ENCODE results near the gene FOS. TPM values are rescaled to one million over a fixed set of nuclear protein-coding genes. Genes with fewer than 3 reads are reported as not detected.

The FOS gene
- total and polyA plus RNA-seq, 2 of the 4 experiments (the other 2 are of a cell fraction): 53.6 to 171 TPM

DNA sequence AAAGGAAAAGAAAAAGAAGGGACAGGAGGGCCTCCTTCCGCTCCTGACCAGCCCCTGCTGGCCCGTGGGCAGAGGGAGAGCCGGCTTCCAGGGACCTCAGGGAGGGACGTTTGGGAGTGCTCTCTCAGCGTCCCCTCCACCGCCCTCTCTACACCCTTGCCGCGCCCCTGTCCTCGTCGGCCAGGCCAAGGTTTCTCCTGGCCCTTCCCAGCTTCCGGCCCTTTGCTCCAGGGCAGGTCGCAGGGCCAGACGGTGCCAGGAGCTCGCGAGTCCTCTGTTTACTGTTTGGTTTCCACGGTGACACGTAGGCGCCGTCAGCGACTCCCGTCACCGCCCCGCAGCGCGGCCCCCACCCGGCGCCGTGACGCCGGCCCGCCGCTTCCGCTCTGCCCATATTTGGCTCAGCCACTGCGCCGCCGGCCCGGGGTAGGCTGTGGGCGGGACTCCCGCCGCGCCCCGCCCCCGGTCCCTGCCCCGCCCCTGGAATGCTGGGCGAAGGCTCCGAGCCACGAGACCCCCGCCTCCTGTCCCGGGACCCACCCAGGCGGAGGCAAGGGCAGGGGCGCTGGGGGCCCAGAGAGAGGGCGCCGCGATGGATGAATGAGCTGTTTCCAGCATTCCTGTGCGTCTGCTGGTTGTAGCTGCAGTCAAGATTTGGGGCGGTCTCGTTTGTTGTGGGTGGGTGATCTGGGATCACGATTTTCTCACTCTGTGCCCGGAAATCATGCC lies 15.5 kb downstream of the FOS start:
- dilution Hi-C loops (cut with HindIII; ENCODE audit: low sequenced_read_pairs, unreplicated experiment) (no loop called here), intact Hi-C loops (cut with micrococcal nuclease) (loop anchor here (2.0 to 10.0 kb wide), 2 partner anchors 15 to 349 kb away; partner anchors contain the start of gene FOS), in situ Hi-C loops (cut with MboI; ENCODE audit: low sequenced_read_pairs) (loop anchor here (25.0 kb wide), 1 partner anchor 1743 kb away; the partner anchor contains the start of gene IRF2BPL)
- WGBS, 2 experiments (ENCODE audit: extremely low coverage in 2 of 2, insufficient read length in 1 of 2): 0% methylated on average over 33 of the region's 59 CpGs; no CpG with 5 or more reads in 1 of the 2 experiments
- Histone ChIP-seq H2BK5ac (ENCODE audit: low read depth, low read length, poor library complexity, severe bottlenecking) (peak overlapping the region; percentile 91), H3K79me1 (ENCODE audit: low read depth in 1 of 2, low read length in 2 of 2) (peaks cover 0 to 4% of the 10 kb centered on the region in 2 experiments; a peak in 1 of 4 replicates), H2AFZ (replicated peaks; ENCODE audit: low read length, poor library complexity) (peak overlapping the region; percentile 100), H4K5ac (ENCODE audit: low read depth, low read length) (peak overlapping the region; percentile 90), H2BK20ac (ENCODE audit: low read depth, low read length) (peak overlapping the region; percentile 38; the same call in 1 of the 2 replicates), H4K20me1 (ENCODE audit: insufficient read depth, low read length) (0 out of 2 replicates have a peak, but pooled peaks cover 6% of the 10 kb centered on the region), H3K23ac (ENCODE audit: low read depth, low read length) (peak overlapping the region; percentile 81; the same call in 1 of the 2 replicates), H3K9me1 (ENCODE audit: insufficient read depth, low read length) (0 out of 2 replicates have a peak, but pooled peaks cover 8% of the 10 kb centered on the region), H3K9me3 (ENCODE audit: control insufficient read depth, insufficient read depth, low read length) (no peaks in the 10 kb centered on the region), H2AK5ac (ENCODE audit: low read depth, low read length) (peak overlapping the region; percentile 59), H3K9ac (ENCODE audit: low read depth, low read length) (peak overlapping the region; percentile 79), H3K4ac (ENCODE audit: low read depth, low read length) (peak overlapping the region; percentile 83), H3K27ac (ENCODE audit: insufficient read depth, low read length) (peak overlapping the region; percentile 87), H3K56ac (ENCODE audit: extremely low read depth, insufficient read depth, low read length) (peak overlapping the region; percentile 74), H4K91ac (ENCODE audit: insufficient read depth, low read depth, low read length) (peak overlapping the region; percentile 88), H4K8ac (ENCODE audit: low read depth in 2 of 2, low read length in 2 of 2) (peak overlapping the region; percentile 83 to 89), H3K18ac (ENCODE audit: low read depth, low read length) (peak overlapping the region; percentile 85), H3K4me2 (ENCODE audit: low read depth, low read length) (peak overlapping the region; percentile 99), H3K14ac (replicated peaks; ENCODE audit: low read depth, low read length) (peak overlapping the region; percentile 86), H3K27me3 (ENCODE audit: control insufficient read depth, insufficient read depth, low read length) (peaks cover 3% of the 10 kb centered on the region; the same call in 1 of the 2 replicates), H2BK15ac (ENCODE audit: low read depth, low read length) (peak overlapping the region; percentile 84; the same call in 1 of the 3 replicates), H2BK120ac (ENCODE audit: low read depth, low read length) (peak overlapping the region; percentile 78; the same call in 1 of the 2 replicates), H3K36me3 (ENCODE audit: control insufficient read depth, insufficient read depth, low read length) (no peaks in the 10 kb centered on the region), H3K4me1 (ENCODE audit: control insufficient read depth, insufficient read depth, low read length) (peaks cover 4% of the 10 kb centered on the region; the same call in 1 of the 2 replicates), H3K4me3 (ENCODE audit: insufficient read depth, low read depth, low read length) (peak overlapping the region; percentile 90), H2AK9ac (replicated peaks; ENCODE audit: low read depth, low read length, poor library complexity) (peak overlapping the region; percentile 97)
- POLR2A ChIA-PET (ENCODE audit: unreplicated experiment): interaction anchor here (0.6 kb wide), 1 partner anchor 11 kb away, joined by 4 read pairs; no protein-coding TSS in a partner anchor
- peak; percentile 95 for DNase-seq
- peak; percentile 96 for ATAC-seq (ENCODE audit: low read depth)
- CTCF ChIA-PET: interaction anchor here (0.6 to 1.3 kb wide), 3 partner anchors 28 to 174 kb away, joined by 3 to 5 read pairs (median 4); no protein-coding TSS in a partner anchor
- no TSS peak for BruUV-seq (replicated peaks)
- TF ChIP-seq BHLHE40 (IDR thresholded peaks at IDR 0.05; ENCODE audit: low read depth, low read length): peak; percentile 78
- TF ChIP-seq, protein P1, sequence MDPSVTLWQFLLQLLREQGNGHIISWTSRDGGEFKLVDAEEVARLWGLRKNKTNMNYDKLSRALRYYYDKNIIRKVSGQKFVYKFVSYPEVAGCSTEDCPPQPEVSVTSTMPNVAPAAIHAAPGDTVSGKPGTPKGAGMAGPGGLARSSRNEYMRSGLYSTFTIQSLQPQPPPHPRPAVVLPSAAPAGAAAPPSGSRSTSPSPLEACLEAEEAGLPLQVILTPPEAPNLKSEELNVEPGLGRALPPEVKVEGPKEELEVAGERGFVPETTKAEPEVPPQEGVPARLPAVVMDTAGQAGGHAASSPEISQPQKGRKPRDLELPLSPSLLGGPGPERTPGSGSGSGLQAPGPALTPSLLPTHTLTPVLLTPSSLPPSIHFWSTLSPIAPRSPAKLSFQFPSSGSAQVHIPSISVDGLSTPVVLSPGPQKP (IDR thresholded peaks at IDR 0.05; ENCODE audit: borderline replicate concordance, low read depth, low read length): peak; percentile 100
- TF ChIP-seq MAZ (IDR thresholded peaks at IDR 0.05; ENCODE audit: borderline replicate concordance, low read depth, low read length): peak; percentile 99
- TF ChIP-seq MXI1 (IDR thresholded peaks at IDR 0.05; ENCODE audit: borderline replicate concordance, low read depth, low read length): peak; percentile 45; the same call in 1 of the 2 replicates
- TF ChIP-seq POLR2A (IDR thresholded peaks at IDR 0.05; ENCODE audit: low read depth, low read length): peak; percentile 87
- TF ChIP-seq, protein P2, sequence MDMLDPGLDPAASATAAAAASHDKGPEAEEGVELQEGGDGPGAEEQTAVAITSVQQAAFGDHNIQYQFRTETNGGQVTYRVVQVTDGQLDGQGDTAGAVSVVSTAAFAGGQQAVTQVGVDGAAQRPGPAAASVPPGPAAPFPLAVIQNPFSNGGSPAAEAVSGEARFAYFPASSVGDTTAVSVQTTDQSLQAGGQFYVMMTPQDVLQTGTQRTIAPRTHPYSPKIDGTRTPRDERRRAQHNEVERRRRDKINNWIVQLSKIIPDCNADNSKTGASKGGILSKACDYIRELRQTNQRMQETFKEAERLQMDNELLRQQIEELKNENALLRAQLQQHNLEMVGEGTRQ (IDR thresholded peaks at IDR 0.05; ENCODE audit: low read depth, low read length): 0 out of 2 replicates have a peak, but pooled peaks have one; percentile 1
- TF ChIP-seq CEBPB (IDR thresholded peaks at IDR 0.05; ENCODE audit: low read depth, low read length): no peak
- TF ChIP-seq RCOR1 (IDR thresholded peaks at IDR 0.05; ENCODE audit: insufficient replicate concordance, low read length): no peak

All from IMR-90 (cell line).